ENCODE measurements around the gene POP4.

- TF ChIP-seq CTCF (IDR thresholded peaks at IDR 0.05) (no peak), EP300 (IDR thresholded peaks at IDR 0.05) (no peak), POLR2A (IDR thresholded peaks at IDR 0.05; ENCODE audit: low read depth) (no peak)
Observed at GRCh38 chr19:29571181-29571580, 34.9 kb upstream of the POP4 start.

Measured in esophagus muscularis mucosa (tissue), 4 donors.